Stimulated activated CD8-positive, alpha-beta memory T cell treated with anti-CD3 and anti-CD28 coated beads, Interleukin-4, amount 100 ng/mL, for 24 hours (primary cell): Measurements from ENCODE around the gene CCDC63.

Source experiments
- DNase-seq: peaks from one replicate; pipeline ENCODE4 v3.0.0-alpha.2; 2020; ENCODE audit warnings: low read depth

CCDC63 gene

DNA sequence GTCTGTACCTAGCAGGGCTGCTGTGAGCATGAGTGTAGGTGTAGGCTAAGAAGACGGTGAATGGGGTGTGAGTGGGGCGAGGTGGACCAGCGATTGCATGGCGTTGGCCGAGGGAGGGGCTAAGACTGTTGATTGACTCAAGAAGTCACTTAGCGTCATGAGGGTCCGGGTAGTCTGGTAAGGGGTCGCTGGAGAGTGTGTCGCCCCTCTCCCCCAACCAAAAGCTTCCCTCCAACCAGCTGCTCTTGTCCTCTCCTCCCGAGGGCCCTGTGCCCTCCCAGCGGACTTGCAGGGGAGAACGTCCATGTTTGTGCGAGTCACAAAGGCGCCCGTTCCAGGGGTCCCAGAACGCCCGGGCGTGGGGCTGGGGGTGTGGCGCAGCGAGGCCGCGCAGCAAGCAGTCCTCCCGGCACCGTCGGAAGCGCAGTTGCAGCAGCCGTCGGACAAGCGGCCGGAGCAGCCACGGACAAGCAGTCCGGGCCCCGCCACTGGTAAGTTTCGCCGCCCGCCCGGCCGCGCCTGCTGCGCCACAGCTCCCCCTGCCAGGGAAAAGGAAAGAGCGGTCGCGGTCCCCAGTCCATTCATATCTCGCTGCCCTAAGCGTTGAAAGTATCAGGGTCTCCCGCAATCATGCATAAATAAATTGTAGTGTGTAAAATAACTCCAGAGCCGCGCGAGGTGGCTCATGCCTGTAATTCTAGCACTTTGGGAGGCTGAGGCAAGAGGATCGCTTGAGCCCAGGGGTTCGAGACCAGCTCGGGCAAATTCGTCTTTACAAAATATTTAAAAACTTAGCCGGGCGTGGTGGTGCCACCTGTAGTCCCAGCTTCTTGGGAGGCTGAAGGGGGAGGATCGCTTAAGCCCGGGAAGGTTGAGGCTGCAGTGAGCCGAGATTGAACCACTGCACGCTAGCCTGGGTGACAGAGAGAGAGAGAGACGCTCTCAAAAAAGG is at the start of gene CCDC63:
Gene CCDC63, plus strand, starts transcription at position 373 of the 952 bp plus-strand sequence. CDS start 5,968 bp downstream, outside the sequence.
- no peak for DNase-seq

- no peak for DNase-seq
These were observed 48.3 kb upstream of the CCDC63 start for GRCh38 chr12:110798461-110798860.

GRCh38 chr12:110802489-110802888 is 44.3 kb upstream of the CCDC63 start:
- no peak for DNase-seq

GRCh38 chr12:110804406-110804805 is 42.4 kb upstream of the CCDC63 start:
- no peak for DNase-seq

- DNase-seq, result no peak
These were observed 39.1 kb upstream of the CCDC63 start for GRCh38 chr12:110807640-110808039.

DNA sequence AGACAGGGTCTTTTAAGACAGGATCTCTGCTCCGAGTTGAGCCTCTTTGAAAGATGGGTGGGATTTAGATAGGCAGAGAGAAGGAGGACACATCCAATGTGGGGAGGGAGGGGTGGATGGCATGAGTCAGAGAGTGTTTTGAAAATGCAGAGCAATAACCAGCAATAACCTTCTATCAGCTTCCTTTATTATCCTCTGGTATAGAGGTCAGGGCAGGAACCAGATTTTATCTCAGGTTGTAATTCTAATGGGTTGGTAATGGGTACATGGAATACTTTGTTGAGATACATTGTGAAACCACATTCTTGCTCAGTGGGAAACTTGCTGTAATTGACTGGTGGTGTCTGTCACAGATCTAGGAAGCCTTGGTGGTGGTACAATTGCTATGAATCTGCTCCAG is 37.6 kb upstream of the CCDC63 start:
- DNase-seq, result no peak

GRCh38 chr12:110811972-110812371 is 34.8 kb upstream of the CCDC63 start:
- no peak for DNase-seq

- DNase-seq, result no peak
These were observed 33.5 kb upstream of the CCDC63 start for GRCh38 chr12:110813285-110813684.

DNA sequence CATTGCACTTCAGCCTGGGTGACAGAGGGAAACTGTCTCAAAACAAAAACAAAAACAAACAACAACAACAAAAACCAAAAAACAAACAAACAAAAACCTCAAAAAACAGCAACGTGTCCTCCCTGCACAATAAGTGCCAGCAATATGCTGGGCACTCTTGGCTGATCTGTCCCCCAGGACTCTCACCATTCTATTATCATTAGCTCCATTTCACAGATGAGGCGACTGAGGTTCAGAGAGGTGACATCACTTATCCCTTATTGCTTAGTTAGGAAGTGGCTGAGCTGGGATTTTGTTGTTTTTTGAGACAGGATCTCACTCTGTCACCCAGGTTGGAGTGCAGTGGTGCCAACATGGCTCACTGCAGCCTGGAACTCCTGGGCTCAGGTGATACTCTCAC is 33.0 kb upstream of the CCDC63 start:
- no peak for DNase-seq

DNA sequence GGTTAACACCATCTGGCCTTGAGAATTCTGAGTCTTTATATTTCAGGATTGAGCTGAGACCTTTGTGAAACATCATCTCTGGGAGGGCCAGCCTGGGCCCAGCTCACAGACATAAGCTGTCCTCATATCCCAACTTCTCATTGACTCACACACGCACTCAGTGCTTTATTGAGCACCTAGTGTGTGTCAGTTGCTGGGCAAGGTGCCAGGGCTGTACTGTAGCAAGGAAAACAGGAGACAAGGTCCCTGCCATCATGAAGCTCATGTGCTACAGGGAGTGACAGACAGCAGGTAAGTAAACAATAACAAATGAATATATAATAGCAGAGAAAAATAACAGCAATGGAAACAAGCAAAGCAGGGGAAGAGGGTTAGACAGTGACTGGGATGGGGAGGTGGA is 30.5 kb upstream of the CCDC63 start:
- DNase-seq, result no peak

- no peak for DNase-seq
These were observed 30.0 kb upstream of the CCDC63 start for GRCh38 chr12:110816779-110817178.

GRCh38 chr12:110818511-110818910 is 28.3 kb upstream of the CCDC63 start:
- DNase-seq, result no peak

DNA sequence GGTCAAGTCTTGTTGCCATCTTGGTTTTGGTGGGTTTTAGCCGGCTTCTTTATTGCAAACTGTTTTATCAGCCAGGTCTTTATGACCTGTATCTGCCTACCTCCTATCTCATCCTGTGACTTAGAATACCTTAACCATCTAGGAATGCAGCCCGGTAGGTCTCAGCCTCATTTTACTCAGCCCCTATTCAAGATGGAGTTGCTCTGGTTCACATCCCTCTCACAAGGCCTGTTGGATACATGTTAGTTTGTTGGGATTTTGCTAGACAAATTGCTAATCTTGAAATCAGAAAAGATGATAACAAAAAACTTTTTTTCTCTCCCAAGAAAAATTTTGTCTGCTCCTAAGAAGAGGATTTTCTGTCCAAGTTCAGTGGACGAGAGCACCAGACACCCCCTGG is 27.6 kb upstream of the CCDC63 start:
- no peak for DNase-seq

DNA sequence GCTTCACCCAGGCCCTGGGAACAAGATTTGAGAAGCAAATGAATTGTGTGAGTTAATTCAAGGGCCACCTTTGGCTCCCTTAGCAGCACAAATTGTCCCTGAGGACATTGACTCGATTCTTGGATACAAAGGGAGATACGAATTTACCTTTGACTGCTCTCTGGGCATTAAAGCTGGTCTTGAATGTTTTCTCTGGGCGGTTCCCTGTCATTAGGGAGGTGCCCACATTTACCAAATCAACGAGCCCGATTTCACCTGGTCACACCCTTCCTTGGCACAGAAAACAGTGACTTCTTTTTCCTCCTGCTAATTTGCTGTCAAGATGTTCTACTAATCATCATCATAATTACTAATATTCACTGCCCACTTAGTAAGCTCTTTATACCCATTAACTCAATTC is 27.1 kb upstream of the CCDC63 start:
- DNase-seq, result no peak

GRCh38 chr12:110821917-110822316 is 24.9 kb upstream of the CCDC63 start:
- no peak for DNase-seq

- no peak for DNase-seq
These were observed 23.9 kb upstream of the CCDC63 start for GRCh38 chr12:110822821-110823415.

GRCh38 chr12:110824342-110824741 is 22.4 kb upstream of the CCDC63 start:
- no peak for DNase-seq

DNA sequence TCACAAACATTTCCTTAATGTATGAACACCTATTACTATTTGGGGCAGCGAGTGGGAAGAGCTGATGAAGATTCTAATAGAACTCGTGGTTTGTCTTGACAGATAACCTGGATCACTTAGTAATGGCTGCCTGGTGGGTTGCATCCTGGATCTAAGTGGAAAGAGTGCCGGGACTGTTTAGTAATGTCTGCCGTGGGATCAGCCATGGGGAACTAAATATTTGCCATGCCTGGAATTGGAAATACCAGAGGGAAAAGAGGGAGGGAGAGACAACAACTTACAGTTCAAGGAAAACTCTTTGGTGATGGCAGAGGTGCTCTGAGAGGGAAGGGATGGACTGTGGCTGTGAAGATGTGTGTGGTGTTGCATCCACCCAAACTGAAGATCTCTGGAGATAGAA is 21.3 kb upstream of the CCDC63 start:
- no peak for DNase-seq

GRCh38 chr12:110826592-110827200 is 20.1 kb upstream of the CCDC63 start:
- peak; percentile 83 for DNase-seq

DNA sequence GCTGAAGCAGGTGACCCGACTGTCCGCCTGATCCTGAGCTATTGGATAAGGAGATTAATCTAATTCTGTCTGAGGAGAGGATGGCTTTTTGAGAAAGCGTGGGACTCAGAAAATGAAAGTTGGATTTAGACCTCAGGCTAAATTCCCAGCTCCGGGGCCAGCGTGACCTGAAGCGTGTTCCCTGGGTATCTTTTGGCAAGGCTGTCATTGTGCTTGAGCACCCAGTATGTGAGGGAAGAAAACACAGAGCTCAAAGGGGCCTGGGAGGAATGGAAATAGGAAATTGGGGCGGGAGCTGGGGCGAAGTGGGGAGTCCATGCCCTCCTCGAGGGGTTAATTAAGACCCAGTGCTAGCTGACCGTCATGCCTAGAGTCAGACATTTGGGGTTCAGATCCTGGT is 17.5 kb upstream of the CCDC63 start:
- no peak for DNase-seq

GRCh38 chr12:110836291-110836690 is 10.5 kb upstream of the CCDC63 start:
- no peak for DNase-seq

GRCh38 chr12:110841007-110841406 is 5.8 kb upstream of the CCDC63 start:
- DNase-seq, result no peak

DNA sequence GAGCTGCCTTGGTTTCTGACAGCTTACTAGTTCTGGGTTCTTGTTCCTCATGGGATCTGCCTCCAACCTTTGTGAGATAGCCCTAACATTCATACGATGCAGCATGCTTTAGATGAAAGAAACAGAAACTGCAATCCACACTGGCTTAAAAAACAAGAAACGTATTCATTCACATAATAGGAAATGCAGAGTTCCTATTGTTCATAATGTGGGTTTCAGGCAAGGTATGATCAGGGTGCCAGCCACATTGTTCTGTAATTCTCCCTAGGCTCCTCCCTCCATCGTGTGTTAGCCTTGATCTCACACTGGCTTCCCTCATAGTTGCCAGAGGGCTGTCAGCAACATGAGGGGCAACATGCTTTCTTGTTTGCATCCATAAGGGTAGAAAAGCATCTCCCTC is 2.7 kb upstream of the CCDC63 start:
- no peak for DNase-seq
